HEK293 (cell line): ENCODE results near the gene TRAF3IP1.

ENCODE experiments used
- GFI1B ChIP-seq: fragments of 450-650 bp; formaldehyde crosslinking; IDR thresholded peaks from 2 replicates; pipeline ENCODE4 v1.5.1; 2016; ENCODE audit warnings: missing biosample characterization, missing genetic modification characterization
- KLF9 ChIP-seq: fragments of 450-650 bp; formaldehyde crosslinking; IDR thresholded peaks from 2 replicates; pipeline ENCODE4 v1.5.1; 2016; ENCODE audit warnings: missing biosample characterization, missing genetic modification characterization, low read depth
- MEIS1 ChIP-seq: sonication (generic); formaldehyde crosslinking; IDR thresholded peaks from 2 replicates; pipeline ENCODE4 v1.8.1; 2022; ENCODE audit warnings: missing genetic modification reagents, mild to moderate bottlenecking, borderline replicate concordance
- SP3 ChIP-seq: fragments of 450-650 bp; formaldehyde crosslinking; IDR thresholded peaks from 2 replicates; pipeline ENCODE4 v1.5.1; 2016; ENCODE audit warnings: missing biosample characterization, missing genetic modification characterization
- TRIM28 ChIP-seq: IDR thresholded peaks from 2 replicates; pipeline ENCODE4 v1.6.1; 2011; ENCODE audit warnings: low read length, control low read depth, borderline replicate concordance
- ZFHX2 ChIP-seq: fragments of 450-650 bp; formaldehyde crosslinking; conservative IDR thresholded peaks from 2 replicates; pipeline ENCODE4 v1.5.1; 2016; ENCODE audit warnings: missing biosample characterization, missing genetic modification characterization
- ZNF16 ChIP-seq: fragments of 450-650 bp; formaldehyde crosslinking; IDR thresholded peaks from 2 replicates; pipeline ENCODE4 v1.5.1; 2016; ENCODE audit warnings: low read depth, missing biosample characterization, missing genetic modification characterization
- ZNF324 ChIP-seq: fragments of 450-650 bp; formaldehyde crosslinking; IDR thresholded peaks from 2 replicates; pipeline ENCODE4 v1.5.1; 2016; ENCODE audit warnings: missing biosample characterization, missing genetic modification characterization
- ZNF335 ChIP-seq: fragments of 450-650 bp; formaldehyde crosslinking; conservative IDR thresholded peaks from 2 replicates; pipeline ENCODE4 v1.5.1; 2016; ENCODE audit warnings: missing biosample characterization, missing genetic modification characterization
- ZNF391 ChIP-seq: fragments of 450-650 bp; formaldehyde crosslinking; IDR thresholded peaks from 2 replicates; pipeline ENCODE4 v1.5.1; 2016; ENCODE audit warnings: low read depth, missing biosample characterization, missing genetic modification characterization, borderline replicate concordance
- ZNF423 ChIP-seq: fragments of 450-650 bp; formaldehyde crosslinking; IDR thresholded peaks from 2 replicates; pipeline ENCODE4 v1.5.1; 2016; ENCODE audit warnings: missing biosample characterization, missing genetic modification characterization
- ZNF521 ChIP-seq: fragments of 450-650 bp; formaldehyde crosslinking; IDR thresholded peaks from 2 replicates; pipeline ENCODE4 v1.5.1; 2017; ENCODE audit warnings: missing biosample characterization, mild to moderate bottlenecking, missing genetic modification characterization
- ZNF558 ChIP-seq: fragments of 450-650 bp; formaldehyde crosslinking; IDR thresholded peaks from 2 replicates; pipeline ENCODE4 v1.5.1; 2016; ENCODE audit warnings: missing biosample characterization, missing genetic modification characterization
- ZNF785 ChIP-seq: fragments of 450-650 bp; formaldehyde crosslinking; IDR thresholded peaks from 2 replicates; pipeline ENCODE4 v1.5.1; 2016; ENCODE audit warnings: missing biosample characterization, missing genetic modification characterization
- ZNF837 ChIP-seq: fragments of 450-650 bp; formaldehyde crosslinking; IDR thresholded peaks from 2 replicates; pipeline ENCODE4 v1.5.1; 2016; ENCODE audit warnings: missing biosample characterization, missing genetic modification characterization
- ZNF843 ChIP-seq: fragments of 450-650 bp; formaldehyde crosslinking; IDR thresholded peaks from 2 replicates; pipeline ENCODE4 v1.5.1; 2016; ENCODE audit warnings: missing biosample characterization, missing genetic modification characterization
- ZSCAN23 ChIP-seq: fragments of 450-650 bp; formaldehyde crosslinking; IDR thresholded peaks from 2 replicates; pipeline ENCODE4 v1.5.1; 2016; ENCODE audit warnings: missing biosample characterization, missing genetic modification characterization
- TF ChIP-seq, protein P1 (sequence below): fragments of 450-650 bp; IDR thresholded peaks from 2 replicates; pipeline ENCODE4 v1.5.1; 2018; ENCODE audit warnings: missing biosample characterization, mild to moderate bottlenecking, missing genetic modification characterization
- TF ChIP-seq, protein P2 (sequence below): fragments of 450-650 bp; formaldehyde crosslinking; IDR thresholded peaks from 2 replicates; pipeline ENCODE4 v1.5.1; 2016; ENCODE audit warnings: missing biosample characterization, missing genetic modification characterization, borderline replicate concordance
- TF ChIP-seq, protein P3 (sequence below): fragments of 450-650 bp; formaldehyde crosslinking; IDR thresholded peaks from 2 replicates; pipeline ENCODE4 v1.5.1; 2016; ENCODE audit warnings: missing biosample characterization, missing genetic modification characterization
- TF ChIP-seq, protein P4 (sequence below): fragments of 450-650 bp; formaldehyde crosslinking; IDR thresholded peaks from 2 replicates; pipeline ENCODE4 v1.5.1; 2017; ENCODE audit warnings: missing biosample characterization, missing genetic modification characterization
- TF ChIP-seq, protein P5 (sequence below): fragments of 450-650 bp; formaldehyde crosslinking; IDR thresholded peaks from 2 replicates; pipeline ENCODE4 v1.5.1; 2016; ENCODE audit warnings: missing biosample characterization, missing genetic modification characterization
- TF ChIP-seq, protein P6 (sequence below): fragments of 450-650 bp; formaldehyde crosslinking; IDR thresholded peaks from 2 replicates; pipeline ENCODE4 v1.5.1; 2016; ENCODE audit warnings: missing biosample characterization, missing genetic modification characterization, borderline replicate concordance

TRAF3IP1 gene

DNA sequence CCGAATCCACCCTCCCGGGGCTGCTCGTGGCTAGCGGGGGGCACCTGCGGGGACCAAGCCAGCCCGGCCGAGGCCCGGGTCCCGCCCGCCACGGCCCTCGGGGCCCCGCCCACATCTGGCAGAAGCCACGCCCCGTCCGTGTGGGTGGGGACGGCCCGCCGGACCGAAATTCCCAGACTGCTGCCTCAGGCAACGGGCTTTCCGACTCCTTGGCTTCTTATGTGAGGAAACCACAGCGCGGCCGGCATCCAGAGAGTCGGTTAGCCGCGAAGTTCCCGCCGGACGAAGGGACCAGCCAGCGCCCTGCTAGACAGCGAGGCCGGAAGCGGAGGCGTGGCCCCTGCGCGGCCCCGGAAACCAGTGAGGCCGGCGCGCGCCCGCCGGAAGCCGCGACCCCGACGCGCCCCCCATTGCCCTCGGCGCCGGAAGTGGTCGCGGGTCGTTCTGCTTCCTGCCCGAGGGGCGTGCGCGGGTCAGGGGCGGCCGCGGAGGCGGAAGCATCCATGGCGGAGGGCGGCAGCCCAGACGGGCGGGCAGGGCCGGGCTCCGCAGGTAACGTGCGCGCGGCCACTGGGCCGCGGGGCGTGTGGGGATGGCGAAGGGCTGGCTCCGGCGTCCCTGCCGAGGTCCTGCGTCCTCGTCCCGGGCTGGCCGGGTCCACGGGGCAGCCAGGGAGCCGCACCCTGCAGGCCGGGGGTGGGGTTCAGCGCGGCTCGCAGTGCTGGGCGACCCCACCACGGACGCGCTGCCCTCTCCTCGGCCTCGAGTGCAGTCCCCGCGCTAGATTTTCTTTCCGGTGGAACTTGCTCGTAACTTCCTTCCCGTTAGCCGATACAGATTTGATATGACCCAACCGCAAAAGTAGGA is 106.5 kb downstream of the TRAF3IP1 start, which contains the start of gene ASB1 (continued):
- TF ChIP-seq, protein P1, sequence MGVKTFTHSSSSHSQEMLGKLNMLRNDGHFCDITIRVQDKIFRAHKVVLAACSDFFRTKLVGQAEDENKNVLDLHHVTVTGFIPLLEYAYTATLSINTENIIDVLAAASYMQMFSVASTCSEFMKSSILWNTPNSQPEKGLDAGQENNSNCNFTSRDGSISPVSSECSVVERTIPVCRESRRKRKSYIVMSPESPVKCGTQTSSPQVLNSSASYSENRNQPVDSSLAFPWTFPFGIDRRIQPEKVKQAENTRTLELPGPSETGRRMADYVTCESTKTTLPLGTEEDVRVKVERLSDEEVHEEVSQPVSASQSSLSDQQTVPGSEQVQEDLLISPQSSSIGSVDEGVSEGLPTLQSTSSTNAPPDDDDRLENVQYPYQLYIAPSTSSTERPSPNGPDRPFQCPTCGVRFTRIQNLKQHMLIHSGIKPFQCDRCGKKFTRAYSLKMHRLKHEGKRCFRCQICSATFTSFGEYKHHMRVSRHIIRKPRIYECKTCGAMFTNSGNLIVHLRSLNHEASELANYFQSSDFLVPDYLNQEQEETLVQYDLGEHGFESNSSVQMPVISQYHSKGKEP (tag by site-specific recombination): no peak
- no peak for TF ChIP-seq TRIM28
- peak; percentile 94 for TF ChIP-seq KLF9 (tag by site-specific recombination)
- no peak for TF ChIP-seq ZNF324 (tag by site-specific recombination)
- TF ChIP-seq ZNF843 (tag by site-specific recombination): no peak
- TF ChIP-seq, protein P2, sequence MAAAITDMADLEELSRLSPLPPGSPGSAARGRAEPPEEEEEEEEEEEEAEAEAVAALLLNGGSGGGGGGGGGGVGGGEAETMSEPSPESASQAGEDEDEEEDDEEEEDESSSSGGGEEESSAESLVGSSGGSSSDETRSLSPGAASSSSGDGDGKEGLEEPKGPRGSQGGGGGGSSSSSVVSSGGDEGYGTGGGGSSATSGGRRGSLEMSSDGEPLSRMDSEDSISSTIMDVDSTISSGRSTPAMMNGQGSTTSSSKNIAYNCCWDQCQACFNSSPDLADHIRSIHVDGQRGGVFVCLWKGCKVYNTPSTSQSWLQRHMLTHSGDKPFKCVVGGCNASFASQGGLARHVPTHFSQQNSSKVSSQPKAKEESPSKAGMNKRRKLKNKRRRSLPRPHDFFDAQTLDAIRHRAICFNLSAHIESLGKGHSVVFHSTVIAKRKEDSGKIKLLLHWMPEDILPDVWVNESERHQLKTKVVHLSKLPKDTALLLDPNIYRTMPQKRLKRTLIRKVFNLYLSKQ (tag by site-specific recombination): no peak
- peak; percentile 66 for TF ChIP-seq ZNF335 (tag by site-specific recombination)
- TF ChIP-seq ZNF837 (tag by site-specific recombination): no peak
- no peak for TF ChIP-seq ZNF423 (tag by site-specific recombination)
- TF ChIP-seq SP3 (tag by site-specific recombination): peak; percentile 82
- TF ChIP-seq ZNF785 (tag by site-specific recombination): no peak
- TF ChIP-seq GFI1B (tag by site-specific recombination): no peak
- TF ChIP-seq, protein P3, sequence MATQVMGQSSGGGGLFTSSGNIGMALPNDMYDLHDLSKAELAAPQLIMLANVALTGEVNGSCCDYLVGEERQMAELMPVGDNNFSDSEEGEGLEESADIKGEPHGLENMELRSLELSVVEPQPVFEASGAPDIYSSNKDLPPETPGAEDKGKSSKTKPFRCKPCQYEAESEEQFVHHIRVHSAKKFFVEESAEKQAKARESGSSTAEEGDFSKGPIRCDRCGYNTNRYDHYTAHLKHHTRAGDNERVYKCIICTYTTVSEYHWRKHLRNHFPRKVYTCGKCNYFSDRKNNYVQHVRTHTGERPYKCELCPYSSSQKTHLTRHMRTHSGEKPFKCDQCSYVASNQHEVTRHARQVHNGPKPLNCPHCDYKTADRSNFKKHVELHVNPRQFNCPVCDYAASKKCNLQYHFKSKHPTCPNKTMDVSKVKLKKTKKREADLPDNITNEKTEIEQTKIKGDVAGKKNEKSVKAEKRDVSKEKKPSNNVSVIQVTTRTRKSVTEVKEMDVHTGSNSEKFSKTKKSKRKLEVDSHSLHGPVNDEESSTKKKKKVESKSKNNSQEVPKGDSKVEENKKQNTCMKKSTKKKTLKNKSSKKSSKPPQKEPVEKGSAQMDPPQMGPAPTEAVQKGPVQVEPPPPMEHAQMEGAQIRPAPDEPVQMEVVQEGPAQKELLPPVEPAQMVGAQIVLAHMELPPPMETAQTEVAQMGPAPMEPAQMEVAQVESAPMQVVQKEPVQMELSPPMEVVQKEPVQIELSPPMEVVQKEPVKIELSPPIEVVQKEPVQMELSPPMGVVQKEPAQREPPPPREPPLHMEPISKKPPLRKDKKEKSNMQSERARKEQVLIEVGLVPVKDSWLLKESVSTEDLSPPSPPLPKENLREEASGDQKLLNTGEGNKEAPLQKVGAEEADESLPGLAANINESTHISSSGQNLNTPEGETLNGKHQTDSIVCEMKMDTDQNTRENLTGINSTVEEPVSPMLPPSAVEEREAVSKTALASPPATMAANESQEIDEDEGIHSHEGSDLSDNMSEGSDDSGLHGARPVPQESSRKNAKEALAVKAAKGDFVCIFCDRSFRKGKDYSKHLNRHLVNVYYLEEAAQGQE (tag by site-specific recombination): no peak
- no peak for TF ChIP-seq ZSCAN23 (tag by site-specific recombination)
- no peak for TF ChIP-seq MEIS1 (CRISPR knock-in tag)
- no peak for TF ChIP-seq ZNF16
- no peak for TF ChIP-seq ZNF558 (tag by site-specific recombination)
- TF ChIP-seq, protein P4, sequence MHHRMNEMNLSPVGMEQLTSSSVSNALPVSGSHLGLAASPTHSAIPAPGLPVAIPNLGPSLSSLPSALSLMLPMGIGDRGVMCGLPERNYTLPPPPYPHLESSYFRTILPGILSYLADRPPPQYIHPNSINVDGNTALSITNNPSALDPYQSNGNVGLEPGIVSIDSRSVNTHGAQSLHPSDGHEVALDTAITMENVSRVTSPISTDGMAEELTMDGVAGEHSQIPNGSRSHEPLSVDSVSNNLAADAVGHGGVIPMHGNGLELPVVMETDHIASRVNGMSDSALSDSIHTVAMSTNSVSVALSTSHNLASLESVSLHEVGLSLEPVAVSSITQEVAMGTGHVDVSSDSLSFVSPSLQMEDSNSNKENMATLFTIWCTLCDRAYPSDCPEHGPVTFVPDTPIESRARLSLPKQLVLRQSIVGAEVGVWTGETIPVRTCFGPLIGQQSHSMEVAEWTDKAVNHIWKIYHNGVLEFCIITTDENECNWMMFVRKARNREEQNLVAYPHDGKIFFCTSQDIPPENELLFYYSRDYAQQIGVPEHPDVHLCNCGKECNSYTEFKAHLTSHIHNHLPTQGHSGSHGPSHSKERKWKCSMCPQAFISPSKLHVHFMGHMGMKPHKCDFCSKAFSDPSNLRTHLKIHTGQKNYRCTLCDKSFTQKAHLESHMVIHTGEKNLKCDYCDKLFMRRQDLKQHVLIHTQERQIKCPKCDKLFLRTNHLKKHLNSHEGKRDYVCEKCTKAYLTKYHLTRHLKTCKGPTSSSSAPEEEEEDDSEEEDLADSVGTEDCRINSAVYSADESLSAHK (tag by site-specific recombination): no peak
- peak; percentile 63 for TF ChIP-seq ZFHX2 (tag by site-specific recombination)
- TF ChIP-seq, protein P5, sequence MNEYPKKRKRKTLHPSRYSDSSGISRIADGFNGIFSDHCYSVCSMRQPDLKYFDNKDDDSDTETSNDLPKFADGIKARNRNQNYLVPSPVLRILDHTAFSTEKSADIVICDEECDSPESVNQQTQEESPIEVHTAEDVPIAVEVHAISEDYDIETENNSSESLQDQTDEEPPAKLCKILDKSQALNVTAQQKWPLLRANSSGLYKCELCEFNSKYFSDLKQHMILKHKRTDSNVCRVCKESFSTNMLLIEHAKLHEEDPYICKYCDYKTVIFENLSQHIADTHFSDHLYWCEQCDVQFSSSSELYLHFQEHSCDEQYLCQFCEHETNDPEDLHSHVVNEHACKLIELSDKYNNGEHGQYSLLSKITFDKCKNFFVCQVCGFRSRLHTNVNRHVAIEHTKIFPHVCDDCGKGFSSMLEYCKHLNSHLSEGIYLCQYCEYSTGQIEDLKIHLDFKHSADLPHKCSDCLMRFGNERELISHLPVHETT (tag by site-specific recombination): no peak
- TF ChIP-seq, protein P6, sequence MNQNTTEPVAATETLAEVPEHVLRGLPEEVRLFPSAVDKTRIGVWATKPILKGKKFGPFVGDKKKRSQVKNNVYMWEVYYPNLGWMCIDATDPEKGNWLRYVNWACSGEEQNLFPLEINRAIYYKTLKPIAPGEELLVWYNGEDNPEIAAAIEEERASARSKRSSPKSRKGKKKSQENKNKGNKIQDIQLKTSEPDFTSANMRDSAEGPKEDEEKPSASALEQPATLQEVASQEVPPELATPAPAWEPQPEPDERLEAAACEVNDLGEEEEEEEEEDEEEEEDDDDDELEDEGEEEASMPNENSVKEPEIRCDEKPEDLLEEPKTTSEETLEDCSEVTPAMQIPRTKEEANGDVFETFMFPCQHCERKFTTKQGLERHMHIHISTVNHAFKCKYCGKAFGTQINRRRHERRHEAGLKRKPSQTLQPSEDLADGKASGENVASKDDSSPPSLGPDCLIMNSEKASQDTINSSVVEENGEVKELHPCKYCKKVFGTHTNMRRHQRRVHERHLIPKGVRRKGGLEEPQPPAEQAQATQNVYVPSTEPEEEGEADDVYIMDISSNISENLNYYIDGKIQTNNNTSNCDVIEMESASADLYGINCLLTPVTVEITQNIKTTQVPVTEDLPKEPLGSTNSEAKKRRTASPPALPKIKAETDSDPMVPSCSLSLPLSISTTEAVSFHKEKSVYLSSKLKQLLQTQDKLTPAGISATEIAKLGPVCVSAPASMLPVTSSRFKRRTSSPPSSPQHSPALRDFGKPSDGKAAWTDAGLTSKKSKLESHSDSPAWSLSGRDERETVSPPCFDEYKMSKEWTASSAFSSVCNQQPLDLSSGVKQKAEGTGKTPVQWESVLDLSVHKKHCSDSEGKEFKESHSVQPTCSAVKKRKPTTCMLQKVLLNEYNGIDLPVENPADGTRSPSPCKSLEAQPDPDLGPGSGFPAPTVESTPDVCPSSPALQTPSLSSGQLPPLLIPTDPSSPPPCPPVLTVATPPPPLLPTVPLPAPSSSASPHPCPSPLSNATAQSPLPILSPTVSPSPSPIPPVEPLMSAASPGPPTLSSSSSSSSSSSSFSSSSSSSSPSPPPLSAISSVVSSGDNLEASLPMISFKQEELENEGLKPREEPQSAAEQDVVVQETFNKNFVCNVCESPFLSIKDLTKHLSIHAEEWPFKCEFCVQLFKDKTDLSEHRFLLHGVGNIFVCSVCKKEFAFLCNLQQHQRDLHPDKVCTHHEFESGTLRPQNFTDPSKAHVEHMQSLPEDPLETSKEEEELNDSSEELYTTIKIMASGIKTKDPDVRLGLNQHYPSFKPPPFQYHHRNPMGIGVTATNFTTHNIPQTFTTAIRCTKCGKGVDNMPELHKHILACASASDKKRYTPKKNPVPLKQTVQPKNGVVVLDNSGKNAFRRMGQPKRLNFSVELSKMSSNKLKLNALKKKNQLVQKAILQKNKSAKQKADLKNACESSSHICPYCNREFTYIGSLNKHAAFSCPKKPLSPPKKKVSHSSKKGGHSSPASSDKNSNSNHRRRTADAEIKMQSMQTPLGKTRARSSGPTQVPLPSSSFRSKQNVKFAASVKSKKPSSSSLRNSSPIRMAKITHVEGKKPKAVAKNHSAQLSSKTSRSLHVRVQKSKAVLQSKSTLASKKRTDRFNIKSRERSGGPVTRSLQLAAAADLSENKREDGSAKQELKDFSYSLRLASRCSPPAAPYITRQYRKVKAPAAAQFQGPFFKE: no peak
- TF ChIP-seq ZNF391 (tag by site-specific recombination): no peak
- TF ChIP-seq ZNF521 (tag by site-specific recombination): no peak
